HFF-Myc (cell line): ENCODE results near the gene DFFB.

Experiments
- DNase-seq: peaks from one replicate; pipeline ENCODE4 v3.0.0-alpha.2; 2011; ENCODE audit warnings: low read depth; ENCODE audit errors: extremely low read depth
- H3K4me3 ChIP-seq: replicated peaks from 2 replicates; pipeline ENCODE4 v1.5.1; 2011; ENCODE audit warnings: low read depth, mild to moderate bottlenecking, control low read depth, low read length
- TF ChIP-seq, protein P1 (sequence below): IDR thresholded peaks from 2 replicates; pipeline ENCODE4 v1.5.1; 2012; ENCODE audit warnings: mild to moderate bottlenecking, low read depth, low read length, control low read depth; ENCODE audit errors: missing control alignments

DFFB gene

DNA sequence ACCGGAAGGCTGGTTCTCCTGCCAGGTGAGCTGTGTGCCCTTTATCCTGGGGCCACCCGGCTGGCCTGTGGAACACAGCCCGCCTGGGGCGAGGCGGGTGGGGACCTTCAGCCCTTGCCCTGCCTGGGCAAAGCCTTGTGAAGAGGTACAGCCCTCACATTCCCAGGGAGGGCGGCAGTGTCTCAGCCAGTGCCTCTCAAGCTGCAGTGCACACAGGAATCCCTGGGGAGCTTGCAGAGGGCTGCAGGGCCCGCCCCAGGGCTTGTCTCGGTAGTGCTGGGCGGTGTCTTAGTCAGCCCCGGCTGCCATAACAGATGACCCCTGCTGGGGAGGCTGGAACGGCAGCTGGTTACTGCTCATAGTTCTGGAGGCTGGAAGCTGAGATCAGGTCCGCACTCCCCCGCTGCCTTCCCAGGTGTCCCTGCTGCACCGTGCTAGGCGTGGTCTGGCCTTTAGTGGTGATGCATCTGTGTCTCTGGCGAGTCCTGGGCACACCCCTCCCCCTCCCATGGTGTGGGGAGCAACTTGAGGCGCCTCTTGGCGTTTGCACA lies 12.6 kb downstream of the DFFB start:
- H3K4me3 ChIP-seq, result no peak overlapping the region
- DNase-seq, result no peak
- TF ChIP-seq, protein P1, sequence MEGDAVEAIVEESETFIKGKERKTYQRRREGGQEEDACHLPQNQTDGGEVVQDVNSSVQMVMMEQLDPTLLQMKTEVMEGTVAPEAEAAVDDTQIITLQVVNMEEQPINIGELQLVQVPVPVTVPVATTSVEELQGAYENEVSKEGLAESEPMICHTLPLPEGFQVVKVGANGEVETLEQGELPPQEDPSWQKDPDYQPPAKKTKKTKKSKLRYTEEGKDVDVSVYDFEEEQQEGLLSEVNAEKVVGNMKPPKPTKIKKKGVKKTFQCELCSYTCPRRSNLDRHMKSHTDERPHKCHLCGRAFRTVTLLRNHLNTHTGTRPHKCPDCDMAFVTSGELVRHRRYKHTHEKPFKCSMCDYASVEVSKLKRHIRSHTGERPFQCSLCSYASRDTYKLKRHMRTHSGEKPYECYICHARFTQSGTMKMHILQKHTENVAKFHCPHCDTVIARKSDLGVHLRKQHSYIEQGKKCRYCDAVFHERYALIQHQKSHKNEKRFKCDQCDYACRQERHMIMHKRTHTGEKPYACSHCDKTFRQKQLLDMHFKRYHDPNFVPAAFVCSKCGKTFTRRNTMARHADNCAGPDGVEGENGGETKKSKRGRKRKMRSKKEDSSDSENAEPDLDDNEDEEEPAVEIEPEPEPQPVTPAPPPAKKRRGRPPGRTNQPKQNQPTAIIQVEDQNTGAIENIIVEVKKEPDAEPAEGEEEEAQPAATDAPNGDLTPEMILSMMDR, result no peak

- no peak overlapping the region for H3K4me3 ChIP-seq
- TF ChIP-seq, protein P1, result no peak
- DNase-seq, result no peak
Observed at GRCh38 chr1:3871451-3871805, 14.2 kb downstream of the DFFB start.

GRCh38 chr1:3872546-3872945 lies 15.3 kb downstream of the DFFB start:
- TF ChIP-seq, protein P1, result no peak
- H3K4me3 ChIP-seq, result no peak overlapping the region
- no peak for DNase-seq

- H3K4me3 ChIP-seq, result no peak overlapping the region
- TF ChIP-seq, protein P1, result no peak
- DNase-seq, result no peak
Observed at GRCh38 chr1:3874736-3875135, 17.5 kb downstream of the DFFB start.

GRCh38 chr1:3876716-3877115 lies 19.4 kb downstream of the DFFB start:
- TF ChIP-seq, protein P1, result no peak
- H3K4me3 ChIP-seq, result no peak overlapping the region
- no peak for DNase-seq

- TF ChIP-seq, protein P1, result no peak
- no peak overlapping the region for H3K4me3 ChIP-seq
- DNase-seq, result no peak
Observed at GRCh38 chr1:3879099-3879498, 21.8 kb downstream of the DFFB start.

- TF ChIP-seq, protein P1, result no peak
- H3K4me3 ChIP-seq, result no peak overlapping the region
- no peak for DNase-seq
Observed at GRCh38 chr1:3879787-3880428, 22.6 kb downstream of the DFFB start.
